GM12891 (cell line): ENCODE data around the gene PSMD8.

Experiments
- PAX5 ChIP-seq: IDR thresholded peaks from 2 replicates; pipeline ENCODE4 v1.6.1; 2011; ENCODE audit warnings: low read length, moderate library complexity, mild to moderate bottlenecking; ENCODE audit not compliant: insufficient read depth, severe bottlenecking
- POLR2A ChIP-seq: IDR thresholded peaks from 2 replicates; pipeline ENCODE4 v1.6.1; 2011; ENCODE audit warnings: low read depth, low read length, control low read depth
- POLR2AphosphoS5 ChIP-seq: IDR thresholded peaks from 2 replicates; pipeline ENCODE4 v1.6.1; 2011; ENCODE audit warnings: low read depth, low read length, control low read depth
- POU2F2 ChIP-seq: IDR thresholded peaks from 2 replicates; pipeline ENCODE4 v1.6.1; 2011; ENCODE audit warnings: low read depth, mild to moderate bottlenecking, control low read depth, low read length, moderate library complexity
- SPI1 ChIP-seq: IDR thresholded peaks from 2 replicates; pipeline ENCODE4 v1.6.1; 2011; ENCODE audit warnings: low read depth, low read length, control low read depth
- TAF1 ChIP-seq: IDR thresholded peaks from 2 replicates; pipeline ENCODE4 v1.6.1; 2011; ENCODE audit warnings: low read depth, low read length, control low read depth

DNA sequence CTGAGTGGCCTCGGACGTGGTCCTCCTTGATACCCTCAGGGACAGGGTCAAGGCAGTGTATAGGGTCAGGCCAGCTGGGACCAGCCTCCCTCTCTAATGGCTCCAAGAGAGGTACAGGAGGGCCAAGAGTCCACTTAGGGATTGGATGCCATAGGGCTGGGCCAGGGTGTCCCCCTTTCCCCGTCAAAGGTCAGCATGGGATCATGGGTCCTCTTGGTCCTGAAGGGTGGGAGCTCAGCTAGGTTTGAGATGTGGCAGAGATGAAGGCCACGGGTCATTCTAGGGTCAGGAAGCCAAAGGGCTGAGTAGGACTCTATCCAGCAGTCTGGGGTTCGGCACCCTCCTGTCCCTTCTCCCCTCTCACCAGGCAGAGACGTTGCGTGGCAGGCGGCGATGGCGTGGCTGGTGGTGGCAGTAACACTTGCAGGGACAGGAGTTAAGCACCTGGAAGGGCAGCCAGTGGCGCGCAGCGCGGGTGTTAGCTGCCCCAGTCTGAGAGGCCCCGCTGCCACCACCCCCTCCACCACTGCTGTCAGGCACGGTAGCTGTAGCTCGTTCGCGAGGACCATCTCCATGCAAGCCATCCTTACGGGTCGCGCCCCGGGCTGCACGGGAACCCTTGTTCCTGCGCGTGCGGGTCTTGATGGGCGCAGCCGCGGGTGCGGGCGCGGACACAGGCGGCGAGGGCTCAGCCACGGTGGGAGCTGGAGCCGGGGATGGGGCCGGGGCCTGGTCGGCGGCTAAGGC lies 10.9 kb downstream of the PSMD8 start:
- TF ChIP-seq POLR2A: peak; percentile 10; the same call in 1 of the 2 replicates
- peak; percentile 52 for TF ChIP-seq POLR2AphosphoS5
- TF ChIP-seq TAF1: no peak
- no peak for TF ChIP-seq POU2F2
- TF ChIP-seq SPI1: no peak
- TF ChIP-seq PAX5: no peak
